ENCODE data around the gene LCK. TPM values are rescaled to one million over a fixed set of nuclear protein-coding genes. Genes with fewer than 3 reads are reported as not detected.

Gene LCK
- total and polyA plus RNA-seq, 9 of the 15 experiments (the other 6 are each of a cell fraction or from before 2014, with no cell fraction given): 0.04 to 0.47 (median 0.13) TPM; not detected in 6

DNA sequence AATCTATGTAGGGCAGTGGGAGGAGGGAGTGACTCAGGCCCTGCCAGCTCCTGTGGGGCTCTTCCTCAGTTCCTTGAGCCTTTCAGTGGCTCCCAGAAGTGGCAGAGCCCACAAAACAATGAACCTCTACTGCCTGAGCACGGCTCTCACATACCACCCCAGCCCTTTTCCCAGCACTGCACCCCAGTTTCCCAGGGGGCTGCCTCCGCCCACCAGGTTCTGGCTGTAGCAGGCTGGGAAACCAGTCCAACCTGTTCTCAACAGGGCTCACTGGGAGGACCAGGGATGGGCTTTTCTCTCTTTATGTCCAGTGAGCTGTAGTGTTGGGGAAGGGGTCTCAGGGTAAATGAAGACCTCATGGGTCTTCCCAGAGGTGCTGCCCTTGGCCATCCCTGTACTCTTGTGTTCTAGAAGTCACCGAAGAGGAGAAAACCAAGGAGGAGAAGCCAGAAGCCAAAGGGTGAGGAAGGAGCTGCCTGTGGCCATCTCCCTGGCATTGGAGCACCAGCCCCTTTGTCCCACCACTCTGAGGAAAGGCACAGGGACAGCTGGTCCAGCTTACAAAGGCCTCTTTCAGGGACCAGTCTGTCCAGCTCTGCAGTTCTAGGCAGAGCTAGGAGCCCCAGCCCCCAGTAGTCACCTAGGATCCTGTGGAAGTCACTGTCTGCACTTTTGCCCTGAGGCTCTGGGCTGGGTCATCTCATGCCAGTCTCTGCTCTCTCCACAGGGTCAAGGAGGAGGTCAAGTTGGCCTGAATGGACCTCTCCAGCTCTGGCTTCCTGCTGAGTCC, 81.4 kb downstream of the LCK start (continued):
- no peak for TF ChIP-seq RAD21 (CRISPR knock-in tag; conservative IDR thresholded peaks at IDR 0.05 in 1 of 2, IDR thresholded peaks at IDR 0.05 in 1 of 2)
- TF ChIP-seq RBM25 (IDR thresholded peaks at IDR 0.05; ENCODE audit: low read depth, low read length, severe bottlenecking): no peak
- TF ChIP-seq, protein P1, sequence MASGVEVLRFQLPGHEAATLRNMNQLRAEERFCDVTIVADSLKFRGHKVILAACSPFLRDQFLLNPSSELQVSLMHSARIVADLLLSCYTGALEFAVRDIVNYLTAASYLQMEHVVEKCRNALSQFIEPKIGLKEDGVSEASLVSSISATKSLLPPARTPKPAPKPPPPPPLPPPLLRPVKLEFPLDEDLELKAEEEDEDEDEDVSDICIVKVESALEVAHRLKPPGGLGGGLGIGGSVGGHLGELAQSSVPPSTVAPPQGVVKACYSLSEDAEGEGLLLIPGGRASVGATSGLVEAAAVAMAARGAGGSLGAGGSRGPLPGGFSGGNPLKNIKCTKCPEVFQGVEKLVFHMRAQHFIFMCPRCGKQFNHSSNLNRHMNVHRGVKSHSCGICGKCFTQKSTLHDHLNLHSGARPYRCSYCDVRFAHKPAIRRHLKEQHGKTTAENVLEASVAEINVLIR (CRISPR knock-in tag; IDR thresholded peaks at IDR 0.05): no peak
- no peak for TF ChIP-seq SNRNP70 (optimal IDR thresholded peaks at IDR 0.05; ENCODE audit: low read depth, low read length)
- peak; percentile 9; the same call in 1 of the 2 replicates for TF ChIP-seq HNRNPUL1 (IDR thresholded peaks at IDR 0.05; ENCODE audit: low read length)
- no peak for TF ChIP-seq ZNF232 (CRISPR knock-in tag; IDR thresholded peaks at IDR 0.05)
- no peak for TF ChIP-seq MECOM (CRISPR knock-in tag; IDR thresholded peaks at IDR 0.05)
- no peak for TF ChIP-seq CHD1 (IDR thresholded peaks at IDR 0.05; ENCODE audit: low read length)
- TF ChIP-seq, protein P2, sequence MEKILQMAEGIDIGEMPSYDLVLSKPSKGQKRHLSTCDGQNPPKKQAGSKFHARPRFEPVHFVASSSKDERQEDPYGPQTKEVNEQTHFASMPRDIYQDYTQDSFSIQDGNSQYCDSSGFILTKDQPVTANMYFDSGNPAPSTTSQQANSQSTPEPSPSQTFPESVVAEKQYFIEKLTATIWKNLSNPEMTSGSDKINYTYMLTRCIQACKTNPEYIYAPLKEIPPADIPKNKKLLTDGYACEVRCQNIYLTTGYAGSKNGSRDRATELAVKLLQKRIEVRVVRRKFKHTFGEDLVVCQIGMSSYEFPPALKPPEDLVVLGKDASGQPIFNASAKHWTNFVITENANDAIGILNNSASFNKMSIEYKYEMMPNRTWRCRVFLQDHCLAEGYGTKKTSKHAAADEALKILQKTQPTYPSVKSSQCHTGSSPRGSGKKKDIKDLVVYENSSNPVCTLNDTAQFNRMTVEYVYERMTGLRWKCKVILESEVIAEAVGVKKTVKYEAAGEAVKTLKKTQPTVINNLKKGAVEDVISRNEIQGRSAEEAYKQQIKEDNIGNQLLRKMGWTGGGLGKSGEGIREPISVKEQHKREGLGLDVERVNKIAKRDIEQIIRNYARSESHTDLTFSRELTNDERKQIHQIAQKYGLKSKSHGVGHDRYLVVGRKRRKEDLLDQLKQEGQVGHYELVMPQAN (IDR thresholded peaks at IDR 0.05; ENCODE audit: borderline replicate concordance): no peak
- peak; percentile 81 for TF ChIP-seq SIRT6 (IDR thresholded peaks at IDR 0.05; ENCODE audit: low read depth, low read length)
- no peak for TF ChIP-seq DNMT1 (IDR thresholded peaks at IDR 0.05)
- no peak for TF ChIP-seq RAD51 (IDR thresholded peaks at IDR 0.05; ENCODE audit: borderline replicate concordance, low read depth)
- no peak for TF ChIP-seq MYNN (IDR thresholded peaks at IDR 0.05)
- no peak for TF ChIP-seq MYNN (CRISPR knock-in tag; IDR thresholded peaks at IDR 0.05)
- TF ChIP-seq, protein P3, sequence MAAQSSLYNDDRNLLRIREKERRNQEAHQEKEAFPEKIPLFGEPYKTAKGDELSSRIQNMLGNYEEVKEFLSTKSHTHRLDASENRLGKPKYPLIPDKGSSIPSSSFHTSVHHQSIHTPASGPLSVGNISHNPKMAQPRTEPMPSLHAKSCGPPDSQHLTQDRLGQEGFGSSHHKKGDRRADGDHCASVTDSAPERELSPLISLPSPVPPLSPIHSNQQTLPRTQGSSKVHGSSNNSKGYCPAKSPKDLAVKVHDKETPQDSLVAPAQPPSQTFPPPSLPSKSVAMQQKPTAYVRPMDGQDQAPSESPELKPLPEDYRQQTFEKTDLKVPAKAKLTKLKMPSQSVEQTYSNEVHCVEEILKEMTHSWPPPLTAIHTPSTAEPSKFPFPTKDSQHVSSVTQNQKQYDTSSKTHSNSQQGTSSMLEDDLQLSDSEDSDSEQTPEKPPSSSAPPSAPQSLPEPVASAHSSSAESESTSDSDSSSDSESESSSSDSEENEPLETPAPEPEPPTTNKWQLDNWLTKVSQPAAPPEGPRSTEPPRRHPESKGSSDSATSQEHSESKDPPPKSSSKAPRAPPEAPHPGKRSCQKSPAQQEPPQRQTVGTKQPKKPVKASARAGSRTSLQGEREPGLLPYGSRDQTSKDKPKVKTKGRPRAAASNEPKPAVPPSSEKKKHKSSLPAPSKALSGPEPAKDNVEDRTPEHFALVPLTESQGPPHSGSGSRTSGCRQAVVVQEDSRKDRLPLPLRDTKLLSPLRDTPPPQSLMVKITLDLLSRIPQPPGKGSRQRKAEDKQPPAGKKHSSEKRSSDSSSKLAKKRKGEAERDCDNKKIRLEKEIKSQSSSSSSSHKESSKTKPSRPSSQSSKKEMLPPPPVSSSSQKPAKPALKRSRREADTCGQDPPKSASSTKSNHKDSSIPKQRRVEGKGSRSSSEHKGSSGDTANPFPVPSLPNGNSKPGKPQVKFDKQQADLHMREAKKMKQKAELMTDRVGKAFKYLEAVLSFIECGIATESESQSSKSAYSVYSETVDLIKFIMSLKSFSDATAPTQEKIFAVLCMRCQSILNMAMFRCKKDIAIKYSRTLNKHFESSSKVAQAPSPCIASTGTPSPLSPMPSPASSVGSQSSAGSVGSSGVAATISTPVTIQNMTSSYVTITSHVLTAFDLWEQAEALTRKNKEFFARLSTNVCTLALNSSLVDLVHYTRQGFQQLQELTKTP (IDR thresholded peaks at IDR 0.05; ENCODE audit: low read depth in 1 of 2, partially characterized antibody in 2 of 2): no peak
- TF ChIP-seq MEF2D (tag; conservative IDR thresholded peaks at IDR 0.05; ENCODE audit: low read depth): no peak
- no peak for TF ChIP-seq LARP7 (IDR thresholded peaks at IDR 0.05)
- TF ChIP-seq ZBTB7A (IDR thresholded peaks at IDR 0.05; ENCODE audit: borderline replicate concordance, control insufficient read depth, low read depth, low read length): 0 out of 2 replicates have a peak, but pooled peaks have one; percentile 23
- TF ChIP-seq SP2 (IDR thresholded peaks at IDR 0.05; ENCODE audit: extremely low read depth, low read depth, low read length, poor library complexity, severe bottlenecking): no peak
- no peak for TF ChIP-seq ZNF644 (tag; IDR thresholded peaks at IDR 0.05; ENCODE audit: low read depth)

All from K562 (cell line).